H9 (cell line): ENCODE measurements around the gene GRID1. TPM values are rescaled to one million over a fixed set of nuclear protein-coding genes. Genes with fewer than 3 reads are reported as not detected.

ENCODE experiments used
- DNase-seq: peaks from one replicate; pipeline ENCODE4 v3.0.0-alpha.2; 2017
- H2AFZ ChIP-seq: one replicate; pipeline ENCODE4 v1.6.1; 2013; ENCODE audit warnings: mild to moderate bottlenecking, low read length, control low read depth, moderate library complexity
- H2AK5ac ChIP-seq: 2 replicates; pipeline ENCODE4 v1.6.1; 2013; ENCODE audit warnings: low read length, control low read depth, mixed read lengths; ENCODE audit not compliant: insufficient read length
- H2BK120ac ChIP-seq: one replicate; pipeline ENCODE4 v1.6.1; 2013; ENCODE audit warnings: low read depth, mild to moderate bottlenecking, low read length, control low read depth, inconsistent platforms; ENCODE audit not compliant: poor library complexity, severe bottlenecking
- H2BK12ac ChIP-seq: 2 replicates; pipeline ENCODE4 v1.6.1; 2013; ENCODE audit warnings: low read length, control low read depth, mixed read lengths, low read depth; ENCODE audit not compliant: insufficient read length
- H2BK15ac ChIP-seq: 2 replicates; pipeline ENCODE4 v1.6.1; 2013; ENCODE audit warnings: low read depth, low read length, control low read depth
- H2BK20ac ChIP-seq: one replicate; pipeline ENCODE4 v1.6.1; 2013; ENCODE audit warnings: low read depth, mild to moderate bottlenecking, low read length, control low read depth, inconsistent platforms; ENCODE audit not compliant: poor library complexity, severe bottlenecking
- H2BK5ac ChIP-seq: 2 replicates; pipeline ENCODE4 v1.6.1; 2013; ENCODE audit warnings: low read length, control low read depth, mixed read lengths; ENCODE audit not compliant: insufficient read length
- H3K14ac ChIP-seq: 2 replicates; pipeline ENCODE4 v1.6.1; 2013; ENCODE audit warnings: low read length, control low read depth; ENCODE audit not compliant: insufficient read depth
- H3K18ac ChIP-seq: 2 replicates; pipeline ENCODE4 v1.6.1; 2013; ENCODE audit warnings: low read depth, mild to moderate bottlenecking, mixed read lengths, low read length, control low read depth; ENCODE audit not compliant: insufficient read length
- H3K23ac ChIP-seq: 2 replicates; pipeline ENCODE4 v1.6.1; 2013; ENCODE audit warnings: low read length, control low read depth, mixed read lengths, low read depth; ENCODE audit not compliant: insufficient read length
- H3K23me2 ChIP-seq: 2 replicates; pipeline ENCODE4 v1.6.1; 2013; ENCODE audit warnings: low read depth, mild to moderate bottlenecking, mixed read lengths, low read length, control low read depth; ENCODE audit not compliant: insufficient read length, poor library complexity, severe bottlenecking
- H3K27ac ChIP-seq: 2 replicates; pipeline ENCODE4 v1.5.1; 2013; ENCODE audit warnings: low read length, control low read depth, mixed read lengths, low read depth; ENCODE audit not compliant: insufficient read length
- H3K27me3 ChIP-seq: 2 replicates; pipeline ENCODE4 v1.6.1; 2013; ENCODE audit warnings: low read length, control low read depth, inconsistent platforms; ENCODE audit not compliant: insufficient read depth
- H3K4ac ChIP-seq: 2 replicates; pipeline ENCODE4 v1.6.1; 2013; ENCODE audit warnings: low read depth, mild to moderate bottlenecking, control low read depth, inconsistent platforms, low read length, moderate library complexity
- H3K4me1 ChIP-seq: 2 replicates; pipeline ENCODE4 v1.6.1; 2013; ENCODE audit warnings: low read length, control low read depth, inconsistent platforms; ENCODE audit not compliant: insufficient read depth
- H3K4me2 ChIP-seq: 2 replicates; pipeline ENCODE4 v1.6.1; 2013; ENCODE audit warnings: low read length, control low read depth, mixed read lengths; ENCODE audit not compliant: insufficient read length, insufficient read depth
- H3K56ac ChIP-seq: 2 replicates; pipeline ENCODE4 v1.6.1; 2013; ENCODE audit warnings: low read depth, mild to moderate bottlenecking, mixed read lengths, low read length, control low read depth; ENCODE audit not compliant: insufficient read length
- H3K79me1 ChIP-seq: 2 replicates; pipeline ENCODE4 v1.6.1; 2013; ENCODE audit warnings: low read depth, mild to moderate bottlenecking, moderate library complexity, low read length, control low read depth, inconsistent platforms; ENCODE audit not compliant: insufficient read depth, poor library complexity, severe bottlenecking
- H3K79me2 ChIP-seq: 2 replicates; pipeline ENCODE4 v1.6.1; 2013; ENCODE audit warnings: low read length, control low read depth, inconsistent platforms; ENCODE audit not compliant: insufficient read depth
- H3K9ac ChIP-seq: 2 replicates; pipeline ENCODE4 v1.6.1; 2013; ENCODE audit warnings: low read length, control low read depth, mixed read lengths; ENCODE audit not compliant: insufficient read length; ENCODE audit errors: extremely low read depth
- H3K9me3 ChIP-seq: one replicate; pipeline ENCODE4 v1.6.1; 2013; ENCODE audit warnings: low read depth, low read length, inconsistent platforms; ENCODE audit not compliant: control insufficient read depth
- H3T11ph ChIP-seq: one replicate; pipeline ENCODE4 v1.6.1; 2013; ENCODE audit warnings: mild to moderate bottlenecking, low read length, control low read depth, inconsistent platforms
- H4K20me1 ChIP-seq: one replicate; pipeline ENCODE4 v1.6.1; 2013; ENCODE audit not compliant: control insufficient read depth, insufficient read length, insufficient read depth
- H4K5ac ChIP-seq: 2 replicates; pipeline ENCODE4 v1.6.1; 2013; ENCODE audit warnings: low read depth, mild to moderate bottlenecking, mixed read lengths, low read length, control low read depth; ENCODE audit not compliant: insufficient read length
- H4K8ac ChIP-seq: replicated peaks from 2 replicates; pipeline ENCODE4 v1.6.1; 2013; ENCODE audit warnings: low read length, control low read depth, mixed read lengths, low read depth; ENCODE audit not compliant: insufficient read length
- H4K91ac ChIP-seq: 2 replicates; pipeline ENCODE4 v1.6.1; 2013; ENCODE audit warnings: low read depth, mild to moderate bottlenecking, moderate library complexity, mixed read lengths, low read length, control low read depth; ENCODE audit not compliant: insufficient read length
- H3K27ac Mint-ChIP-seq, 3 experiments: 2 replicates in 2 of 3; 3 replicates in 1 of 3; pipeline ENCODE4 v1.8.0; 2020 to 2021; ENCODE audit warnings: mixed read lengths in 3 of 3, mild to moderate bottlenecking in 1 of 3, moderate library complexity in 1 of 3
- H3K27me3 Mint-ChIP-seq: 2 replicates; pipeline ENCODE4 v1.8.0; 2021; ENCODE audit warnings: low read depth, mild to moderate bottlenecking, moderate library complexity, mixed read lengths
- H3K36me3 Mint-ChIP-seq, 3 experiments: 2 replicates in 2 of 3; 3 replicates in 1 of 3; pipeline ENCODE4 v1.8.0; 2020 to 2021; ENCODE audit warnings: low read depth in 3 of 3, mixed read lengths in 3 of 3; ENCODE audit not compliant: insufficient read depth in 1 of 3
- H3K4me1 Mint-ChIP-seq, 2 experiments: 2 replicates each; pipeline ENCODE4 v1.8.0; 2020; ENCODE audit warnings: mixed read lengths in 2 of 2
- H3K4me3 Mint-ChIP-seq, 2 experiments: 2 replicates in 1 of 2; 3 replicates in 1 of 2; pipeline ENCODE4 v1.8.0; 2020 to 2021; ENCODE audit warnings: mild to moderate bottlenecking in 2 of 2, mixed read lengths in 2 of 2, moderate library complexity in 1 of 2
- H3K9me3 Mint-ChIP-seq, 2 experiments: 2 replicates in 1 of 2; 3 replicates in 1 of 2; pipeline ENCODE4 v1.8.0; 2020; ENCODE audit warnings: mild to moderate bottlenecking in 2 of 2, mixed read lengths in 2 of 2, moderate library complexity in 1 of 2
- WGBS: extraction: QIAGEN DNeasy Blood & Tissue Kit; methylation state at CpG from one replicate; pipeline ENCODE4 v1.1.7; 2013; ENCODE audit warnings: missing lambda C conversion rate, low lambda C conversion rate, mixed read lengths; ENCODE audit not compliant: insufficient read length; ENCODE audit errors: extremely low coverage; 5-methylcytosine and 5-hydroxymethylcytosine counted together
- total RNA-seq: library from RNA; stranded (reverse); gene quantifications from 2 replicates; pipeline ENCODE4 v1.2.1, GENCODE V29; 2021
- TF ChIP-seq, protein P1 (sequence below): fragments of 200-600 bp; sonication (generic); conservative IDR thresholded peaks from 3 replicates; pipeline ENCODE4 v1.8.0; 2021; ENCODE audit warnings: antibody characterized with exemption, mild to moderate bottlenecking

The GRID1 gene
- total RNA-seq, 1 experiment from 2014 or later, result 0.35 TPM

DNA sequence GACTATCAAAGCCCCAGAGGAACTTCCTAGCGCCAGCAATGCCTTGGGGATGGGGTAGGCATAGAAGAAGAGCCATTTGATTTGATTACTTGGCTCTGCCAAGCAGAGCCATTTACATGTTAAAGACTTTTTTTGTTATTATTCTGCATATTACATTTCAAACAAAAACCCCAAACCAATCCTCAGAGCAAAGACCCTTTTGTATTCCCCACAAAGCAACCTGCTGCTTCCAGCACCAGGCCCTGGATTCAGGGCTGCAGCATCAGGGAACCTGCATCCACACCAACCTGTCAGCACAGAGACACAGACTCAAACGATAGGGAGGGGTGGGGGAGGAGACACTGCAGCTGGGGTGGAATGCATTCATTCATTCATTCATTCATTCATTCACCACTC is 73.2 kb downstream of the GRID1 start:
- no peak overlapping the region for H3K4me2 ChIP-seq
- H3K14ac ChIP-seq, result no peak overlapping the region
- WGBS, result no CpG with 5 or more reads among the region's 2 CpGs
- no peak overlapping the region for H2BK12ac ChIP-seq
- Mint-ChIP-seq H3K9me3 (peaks cover 0 to 3% of the 10 kb centered on the region in 2 experiments; a peak in 1 of 5 replicates), H3K36me3 (no peaks in the 10 kb centered on the region), H3K27me3 (peaks cover 16% of the 10 kb centered on the region), H3K27ac (peak overlapping the region in 1 of 3 experiments; percentile 58; a peak in 1 of 7 replicates), H3K4me3 (0 out of 5 replicates have a peak overlapping the region, but pooled peaks of 1 of the 2 experiments have one; percentile 30), H3K4me1 (peaks cover 38 to 39% of the 10 kb centered on the region in 2 experiments)
- H4K8ac ChIP-seq, result no peak overlapping the region
- no peak overlapping the region for H2AFZ ChIP-seq
- H2BK120ac ChIP-seq, result no peak overlapping the region
- H2BK20ac ChIP-seq, result no peak overlapping the region
- H3K9me3 ChIP-seq, result no peaks in the 10 kb centered on the region
- H2BK5ac ChIP-seq, result no peak overlapping the region
- TF ChIP-seq, protein P1, sequence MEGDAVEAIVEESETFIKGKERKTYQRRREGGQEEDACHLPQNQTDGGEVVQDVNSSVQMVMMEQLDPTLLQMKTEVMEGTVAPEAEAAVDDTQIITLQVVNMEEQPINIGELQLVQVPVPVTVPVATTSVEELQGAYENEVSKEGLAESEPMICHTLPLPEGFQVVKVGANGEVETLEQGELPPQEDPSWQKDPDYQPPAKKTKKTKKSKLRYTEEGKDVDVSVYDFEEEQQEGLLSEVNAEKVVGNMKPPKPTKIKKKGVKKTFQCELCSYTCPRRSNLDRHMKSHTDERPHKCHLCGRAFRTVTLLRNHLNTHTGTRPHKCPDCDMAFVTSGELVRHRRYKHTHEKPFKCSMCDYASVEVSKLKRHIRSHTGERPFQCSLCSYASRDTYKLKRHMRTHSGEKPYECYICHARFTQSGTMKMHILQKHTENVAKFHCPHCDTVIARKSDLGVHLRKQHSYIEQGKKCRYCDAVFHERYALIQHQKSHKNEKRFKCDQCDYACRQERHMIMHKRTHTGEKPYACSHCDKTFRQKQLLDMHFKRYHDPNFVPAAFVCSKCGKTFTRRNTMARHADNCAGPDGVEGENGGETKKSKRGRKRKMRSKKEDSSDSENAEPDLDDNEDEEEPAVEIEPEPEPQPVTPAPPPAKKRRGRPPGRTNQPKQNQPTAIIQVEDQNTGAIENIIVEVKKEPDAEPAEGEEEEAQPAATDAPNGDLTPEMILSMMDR, result no peak
- H3K4ac ChIP-seq, result no peak overlapping the region
- no peak overlapping the region for H2AK5ac ChIP-seq
- no peaks in the 10 kb centered on the region for H3K79me1 ChIP-seq
- no peak overlapping the region for H3K23ac ChIP-seq
- H4K20me1 ChIP-seq, result no peaks in the 10 kb centered on the region
- no peak overlapping the region for H3K18ac ChIP-seq
- no peak overlapping the region for H3K9ac ChIP-seq
- H4K91ac ChIP-seq, result no peak overlapping the region
- peak; percentile 45 for DNase-seq
- no peaks in the 10 kb centered on the region for H3K79me2 ChIP-seq
- H3K27ac ChIP-seq, result no peak overlapping the region
- H3T11ph ChIP-seq, result no peak overlapping the region
- no peak overlapping the region for H3K56ac ChIP-seq
- no peaks in the 10 kb centered on the region for H3K27me3 ChIP-seq
- no peaks in the 10 kb centered on the region for H3K23me2 ChIP-seq
- H4K5ac ChIP-seq, result no peak overlapping the region
- no peak overlapping the region for H2BK15ac ChIP-seq
- peaks cover 3% of the 10 kb centered on the region; the same call in 1 of the 2 replicates for H3K4me1 ChIP-seq
